SK-N-SH (cell line): ENCODE measurements around the gene CDC42EP3. TPM values are rescaled to one million over a fixed set of nuclear protein-coding genes. Genes with fewer than 3 reads are reported as not detected.

ENCODE experiments used
- CTCF ChIA-PET: fragments of 300-600, 350-600 bp; formaldehyde crosslinking; extraction: SDS; loops from one replicate; lab custom pipeline; 2021; lab: Yijun Ruan, JAX
- POLR2A ChIA-PET: fragments of 350-600 bp; sonication (Branson Sonifier 250); formaldehyde crosslinking; extraction: SDS; loops from one replicate; lab custom pipeline; 2020; ENCODE audit warnings: antibody characterized with exemption, inconsistent platforms; lab: Yijun Ruan, JAX
- DNase-seq: peaks from one replicate; pipeline ENCODE4 v3.0.0; 2012
- H2AFZ ChIP-seq: fragments of 200-600 bp; sonication (generic); 2 replicates; pipeline ENCODE4 v1.8.1; 2016; ENCODE audit warnings: antibody characterized with exemption, mild to moderate bottlenecking, low read depth
- H3F3A ChIP-seq: fragments of 200-600 bp; sonication (generic); replicated peaks from 2 replicates; pipeline ENCODE3; 2016; ENCODE audit warnings: antibody characterized with exemption, mild to moderate bottlenecking; ENCODE audit not compliant: insufficient read depth
- H3K27ac ChIP-seq, 2 experiments: fragments of 200-500 bp in 1 of 2; fragments of 200-600 bp in 1 of 2; sonication (Bioruptor generic) in 1 of 2; sonication (generic), shearing (Covaris generic) in 1 of 2; 2 replicates each; pipeline versions ENCODE4 v1.5.1 to v1.6.1; 2014 to 2016; ENCODE audit warnings: low read depth in 2 of 2, inconsistent platforms in 1 of 2, low read length in 1 of 2, mild to moderate bottlenecking in 1 of 2, mixed read lengths in 1 of 2
- H3K27me3 ChIP-seq: fragments of 200-600 bp; sonication (generic), shearing (Covaris generic); 2 replicates; pipeline ENCODE4 v1.6.1; 2016; ENCODE audit warnings: mixed run types; ENCODE audit not compliant: insufficient read depth
- H3K36me3 ChIP-seq, 2 experiments: fragments of 200-500 bp in 1 of 2; fragments of 200-600 bp in 1 of 2; sonication (Bioruptor generic) in 1 of 2; sonication (generic) in 1 of 2; replicated peaks in 1 of 2; 2 replicates each; pipeline versions ENCODE3 to v1.5.1; 2014 to 2016; ENCODE audit warnings: low read length in 1 of 2, mild to moderate bottlenecking in 1 of 2; ENCODE audit not compliant: insufficient read depth in 2 of 2, control insufficient read depth in 1 of 2
- H3K4me1 ChIP-seq, 2 experiments: fragments of 200-500 bp in 1 of 2; fragments of 200-600 bp in 1 of 2; sonication (Bioruptor generic) in 1 of 2; sonication (generic), shearing (Covaris generic) in 1 of 2; 2 replicates each; pipeline versions ENCODE4 v1.5.1 to v1.6.1; 2014 to 2016; ENCODE audit warnings: low read depth in 1 of 2, low read length in 1 of 2, mixed run types in 1 of 2; ENCODE audit not compliant: insufficient read depth in 2 of 2, control insufficient read depth in 1 of 2
- H3K4me2 ChIP-seq: fragments of 200-600 bp; sonication (generic), shearing (Covaris generic); 2 replicates; pipeline ENCODE4 v1.6.1; 2017; ENCODE audit warnings: mixed run types
- H3K4me3 ChIP-seq, 2 experiments: fragments of 200-500 bp in 1 of 2; fragments of 200-600 bp in 1 of 2; sonication (Bioruptor generic) in 1 of 2; sonication (generic), shearing (Covaris generic) in 1 of 2; 2 replicates each; pipeline versions ENCODE4 v1.5.1 to v1.8.1; 2014 to 2016; ENCODE audit warnings: low read depth in 2 of 2, inconsistent platforms in 1 of 2, low read length in 1 of 2, mild to moderate bottlenecking in 1 of 2, mixed read lengths in 1 of 2, moderate library complexity in 1 of 2
- H3K79me2 ChIP-seq: fragments of 200-600 bp; sonication (generic); 2 replicates; pipeline ENCODE4 v1.8.1; 2017; ENCODE audit warnings: mild to moderate bottlenecking; ENCODE audit not compliant: insufficient read depth
- H3K9ac ChIP-seq: fragments of 200-600 bp; sonication (generic); 2 replicates; pipeline ENCODE4 v1.6.1; 2017; ENCODE audit warnings: mixed run types
- H3K9me2 ChIP-seq: fragments of 200-600 bp; sonication (generic); 2 replicates; pipeline ENCODE4 v1.6.1; 2017; ENCODE audit warnings: mixed run types
- H3K9me3 ChIP-seq: fragments of 200-600 bp; sonication (generic); 2 replicates; pipeline ENCODE4 v1.6.1; 2017; ENCODE audit warnings: mixed run types, mild to moderate bottlenecking, moderate library complexity
- H4K20me1 ChIP-seq: fragments of 200-600 bp; sonication (generic); 2 replicates; pipeline ENCODE4 v1.6.1; 2017; ENCODE audit warnings: mild to moderate bottlenecking, mixed run types; ENCODE audit not compliant: insufficient read depth
- FOXJ3 ChIP-seq: sonication (generic); formaldehyde crosslinking; IDR thresholded peaks from 2 replicates; pipeline ENCODE4 v1.5.1; 2020; ENCODE audit warnings: mild to moderate bottlenecking, missing genetic modification reagents
- GABPA ChIP-seq: IDR thresholded peaks from 2 replicates; pipeline ENCODE4 v1.4.0; 2012; ENCODE audit warnings: low read depth, mild to moderate bottlenecking
- GATA2 ChIP-seq: sonication (generic); formaldehyde crosslinking; IDR thresholded peaks from 2 replicates; pipeline ENCODE4 v1.5.0; 2020; ENCODE audit warnings: mild to moderate bottlenecking, missing genetic modification reagents
- POLR2AphosphoS5 ChIP-seq: IDR thresholded peaks from 2 replicates; pipeline ENCODE4 v1.6.1; 2012; ENCODE audit warnings: low read depth, low read length
- RAD21 ChIP-seq: IDR thresholded peaks from 2 replicates; pipeline ENCODE4 v1.6.1; 2012; ENCODE audit warnings: mild to moderate bottlenecking, low read length
- RCOR1 ChIP-seq: fragments of 150-350 bp; IDR thresholded peaks from 2 replicates; pipeline ENCODE4 v1.6.1; 2017; ENCODE audit warnings: antibody characterized with exemption, low read length
- TAF1 ChIP-seq: IDR thresholded peaks from 2 replicates; pipeline ENCODE4 v1.6.1; 2012; ENCODE audit warnings: low read depth, mild to moderate bottlenecking, low read length, moderate library complexity, borderline replicate concordance
- WGBS: methylation state at CpG from one replicate; pipeline ENCODE4 v1.1.6; 2017; ENCODE audit warnings: low lambda C conversion rate; 5-methylcytosine and 5-hydroxymethylcytosine counted together
- polyA plus RNA-seq, 3 experiments: library from polyadenylated mRNA; depleted of rRNA; stranded (reverse); fragments of >200 nt; gene quantifications; 2 replicates each; pipeline ENCODE4 v1.2.3, GENCODE V29; 2012
- TF ChIP-seq, protein P1 (sequence below): IDR thresholded peaks from 2 replicates; pipeline ENCODE4 v1.6.1; 2012; ENCODE audit warnings: mild to moderate bottlenecking, low read depth, low read length, moderate library complexity
- TF ChIP-seq, protein P2 (sequence below): IDR thresholded peaks from 2 replicates; pipeline ENCODE4; 2012

The CDC42EP3 gene
- polyA plus RNA-seq, 1 of the 3 experiments (the other 2 are of a cell fraction): 87.5 TPM

DNA sequence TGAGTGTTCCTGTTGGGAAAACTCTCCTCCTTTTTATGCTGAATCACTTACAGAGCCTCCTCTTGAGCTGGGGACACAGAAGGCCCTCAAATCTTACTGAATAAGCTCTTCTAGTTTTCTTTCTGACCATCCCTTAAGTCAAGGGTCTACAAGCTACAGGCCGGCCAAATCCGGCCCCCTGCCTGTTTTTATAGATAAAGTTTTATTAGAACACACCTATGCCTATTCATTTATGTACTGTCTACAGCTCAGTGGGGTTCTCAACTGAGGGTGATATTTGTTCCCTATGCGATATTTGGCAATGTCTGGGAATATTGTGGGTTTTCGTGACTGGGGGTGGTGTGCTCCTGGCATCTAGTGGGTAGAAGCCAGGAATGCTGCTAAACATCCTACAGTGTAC lies 14.0 kb downstream of the CDC42EP3 start (continued):
- TF ChIP-seq POLR2AphosphoS5 (no peak; the same call in 1 of the 2 replicates), FOXJ3 (CRISPR knock-in tag) (no peak), GABPA (no peak), RAD21 (no peak), TAF1 (no peak)
- TF ChIP-seq, protein P1, sequence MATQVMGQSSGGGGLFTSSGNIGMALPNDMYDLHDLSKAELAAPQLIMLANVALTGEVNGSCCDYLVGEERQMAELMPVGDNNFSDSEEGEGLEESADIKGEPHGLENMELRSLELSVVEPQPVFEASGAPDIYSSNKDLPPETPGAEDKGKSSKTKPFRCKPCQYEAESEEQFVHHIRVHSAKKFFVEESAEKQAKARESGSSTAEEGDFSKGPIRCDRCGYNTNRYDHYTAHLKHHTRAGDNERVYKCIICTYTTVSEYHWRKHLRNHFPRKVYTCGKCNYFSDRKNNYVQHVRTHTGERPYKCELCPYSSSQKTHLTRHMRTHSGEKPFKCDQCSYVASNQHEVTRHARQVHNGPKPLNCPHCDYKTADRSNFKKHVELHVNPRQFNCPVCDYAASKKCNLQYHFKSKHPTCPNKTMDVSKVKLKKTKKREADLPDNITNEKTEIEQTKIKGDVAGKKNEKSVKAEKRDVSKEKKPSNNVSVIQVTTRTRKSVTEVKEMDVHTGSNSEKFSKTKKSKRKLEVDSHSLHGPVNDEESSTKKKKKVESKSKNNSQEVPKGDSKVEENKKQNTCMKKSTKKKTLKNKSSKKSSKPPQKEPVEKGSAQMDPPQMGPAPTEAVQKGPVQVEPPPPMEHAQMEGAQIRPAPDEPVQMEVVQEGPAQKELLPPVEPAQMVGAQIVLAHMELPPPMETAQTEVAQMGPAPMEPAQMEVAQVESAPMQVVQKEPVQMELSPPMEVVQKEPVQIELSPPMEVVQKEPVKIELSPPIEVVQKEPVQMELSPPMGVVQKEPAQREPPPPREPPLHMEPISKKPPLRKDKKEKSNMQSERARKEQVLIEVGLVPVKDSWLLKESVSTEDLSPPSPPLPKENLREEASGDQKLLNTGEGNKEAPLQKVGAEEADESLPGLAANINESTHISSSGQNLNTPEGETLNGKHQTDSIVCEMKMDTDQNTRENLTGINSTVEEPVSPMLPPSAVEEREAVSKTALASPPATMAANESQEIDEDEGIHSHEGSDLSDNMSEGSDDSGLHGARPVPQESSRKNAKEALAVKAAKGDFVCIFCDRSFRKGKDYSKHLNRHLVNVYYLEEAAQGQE: no peak

DNA sequence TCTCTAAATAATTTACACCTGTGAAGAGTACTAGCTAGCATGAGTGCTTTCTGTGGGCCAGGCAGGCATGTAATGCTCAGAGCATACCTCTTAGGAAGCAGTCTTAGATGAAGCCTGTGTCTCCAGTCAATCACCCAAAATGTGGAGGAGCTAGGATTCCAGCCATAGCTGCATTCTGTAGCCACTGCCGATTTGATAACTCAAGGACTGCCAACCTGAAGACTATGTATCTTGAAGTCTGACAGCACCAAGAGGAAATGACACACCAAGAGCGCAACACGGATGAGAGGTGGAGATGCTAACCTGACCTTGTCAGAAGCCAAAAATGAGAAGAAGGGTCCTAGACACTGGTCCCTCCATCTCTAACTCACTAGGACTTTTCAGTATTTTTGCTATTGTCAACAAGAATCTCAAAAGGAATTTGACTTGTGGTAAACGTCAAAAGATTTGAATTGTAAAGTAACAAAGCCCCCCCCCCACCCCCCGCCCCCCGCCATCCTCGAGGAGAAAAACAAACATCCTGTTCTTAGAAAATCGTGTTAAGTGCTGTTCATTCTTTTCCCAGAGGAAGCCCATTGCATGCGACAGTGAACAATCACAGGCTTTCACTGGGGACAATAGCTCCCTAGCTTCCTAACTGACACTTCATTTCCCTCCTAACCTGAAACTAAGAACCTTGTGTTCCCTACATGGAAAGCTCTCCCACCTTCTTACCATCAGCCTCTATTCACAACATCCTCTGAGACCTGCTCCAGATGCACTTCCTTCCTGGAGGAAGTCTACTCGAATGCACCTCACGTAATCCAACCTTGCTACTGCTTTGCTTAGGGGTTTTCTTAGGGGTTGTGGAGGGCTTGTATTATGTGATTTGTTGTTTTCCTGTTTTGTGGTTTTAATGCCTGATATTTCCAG lies 14.7 kb downstream of the CDC42EP3 start:
- no peaks in the 10 kb centered on the region for H3K9me2 ChIP-seq
- WGBS: 84% methylated on average over 11 of the region's 11 CpGs
- H3K36me3 ChIP-seq: peaks cover 42 to 78% of the 10 kb centered on the region in 2 experiments
- H3K4me2 ChIP-seq: peak overlapping the region; percentile 18
- CTCF ChIA-PET: interaction anchor here (0.7 to 5.8 kb wide), 10 partner anchors 10 to 596 kb away, joined by 3 to 31 read pairs (median 6); no protein-coding TSS in a partner anchor
- DNase-seq: no peak
- H3K4me1 ChIP-seq: peaks cover 63 to 78% of the 10 kb centered on the region in 2 experiments
- H3K4me3 ChIP-seq: no peak overlapping the region
- H3K27me3 ChIP-seq: no peaks in the 10 kb centered on the region
- no peaks in the 10 kb centered on the region for H3K9me3 ChIP-seq
- H3K9ac ChIP-seq: no peak overlapping the region
- H4K20me1 ChIP-seq: peaks cover 87% of the 10 kb centered on the region
- TF ChIP-seq RCOR1 (no peak), GATA2 (CRISPR knock-in tag) (no peak), POLR2AphosphoS5 (0 out of 2 replicates have a peak, but pooled peaks have one; percentile 2)
- TF ChIP-seq, protein P2, sequence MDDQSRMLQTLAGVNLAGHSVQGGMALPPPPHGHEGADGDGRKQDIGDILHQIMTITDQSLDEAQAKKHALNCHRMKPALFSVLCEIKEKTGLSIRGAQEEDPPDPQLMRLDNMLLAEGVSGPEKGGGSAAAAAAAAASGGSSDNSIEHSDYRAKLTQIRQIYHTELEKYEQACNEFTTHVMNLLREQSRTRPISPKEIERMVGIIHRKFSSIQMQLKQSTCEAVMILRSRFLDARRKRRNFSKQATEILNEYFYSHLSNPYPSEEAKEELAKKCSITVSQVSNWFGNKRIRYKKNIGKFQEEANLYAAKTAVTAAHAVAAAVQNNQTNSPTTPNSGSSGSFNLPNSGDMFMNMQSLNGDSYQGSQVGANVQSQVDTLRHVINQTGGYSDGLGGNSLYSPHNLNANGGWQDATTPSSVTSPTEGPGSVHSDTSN: 0 out of 2 replicates have a peak, but pooled peaks have one; percentile 11
- H3K79me2 ChIP-seq: peaks cover 99% of the 10 kb centered on the region
- peak overlapping the region; percentile 77 to 87; a peak in 3 of 4 replicates for H3K27ac ChIP-seq
- H3F3A ChIP-seq: peaks cover 56% of the 10 kb centered on the region
- H2AFZ ChIP-seq: no peak overlapping the region
- POLR2A ChIA-PET: interaction anchor here (1.1 to 2.1 kb wide), 2 partner anchors 9 to 16 kb away, joined by 4 to 14 read pairs; no protein-coding TSS in a partner anchor
